H1 (cell line): ENCODE data around the gene DCBLD2. TPM values are rescaled to one million over a fixed set of nuclear protein-coding genes. Genes with fewer than 3 reads are reported as not detected.

ENCODE experiments used
- CTCF ChIA-PET: fragments of 300-600 bp; sonication (Branson Sonifier 250); formaldehyde crosslinking; loops from one replicate; lab custom pipeline; 2021; ENCODE audit not compliant: partially characterized antibody; lab: Charles Lee
- POLR2A ChIA-PET: fragments of 300-600 bp; sonication (Branson Sonifier 250); formaldehyde crosslinking; loops from one replicate; lab custom pipeline; 2021; ENCODE audit warnings: inconsistent platforms; ENCODE audit not compliant: partially characterized antibody; lab: Charles Lee
- DNase-seq, 2 experiments: peaks; one replicate each; pipeline versions ENCODE4 v3.0.0 to v3.0.0-alpha.2; 2010 to 2022; ENCODE audit warnings: low spot score in 2 of 2, low read depth in 1 of 2, mixed read lengths in 1 of 2
- FAIRE-seq: peaks from 2 replicates; lab custom pipeline; 2011; peaks lifted over from hg19 to GRCh38; lab: Jason Lieb, UNC
- H2AFZ ChIP-seq: 2 replicates; pipeline ENCODE4 v1.8.1; 2012; ENCODE audit warnings: low read length, inconsistent platforms
- H2AK5ac ChIP-seq: 2 replicates; pipeline ENCODE4 v1.6.1; 2013; ENCODE audit warnings: low read depth, low read length
- H2BK120ac ChIP-seq: replicated peaks from 2 replicates; pipeline ENCODE3; 2013; ENCODE audit warnings: low read depth, low read length, inconsistent platforms
- H2BK12ac ChIP-seq: 2 replicates; pipeline ENCODE4 v1.6.1; 2013; ENCODE audit warnings: low read depth, low read length
- H2BK15ac ChIP-seq: 2 replicates; pipeline ENCODE4 v1.6.1; 2013; ENCODE audit warnings: low read length
- H2BK20ac ChIP-seq: 2 replicates; pipeline ENCODE4 v1.6.1; 2013; ENCODE audit warnings: low read length
- H2BK5ac ChIP-seq: 2 replicates; pipeline ENCODE4 v1.6.1; 2013; ENCODE audit warnings: low read depth, low read length
- H3K14ac ChIP-seq: 2 replicates; pipeline ENCODE4 v1.6.1; 2013; ENCODE audit warnings: inconsistent platforms; ENCODE audit not compliant: insufficient read length
- H3K18ac ChIP-seq: 2 replicates; pipeline ENCODE4 v1.6.1; 2013; ENCODE audit warnings: low read length; ENCODE audit errors: extremely low read depth
- H3K23ac ChIP-seq: 2 replicates; pipeline ENCODE4 v1.6.1; 2013; ENCODE audit warnings: inconsistent platforms; ENCODE audit not compliant: insufficient read length
- H3K23me2 ChIP-seq: 2 replicates; pipeline ENCODE4 v1.6.1; 2013; ENCODE audit warnings: low read depth, low read length
- H3K27ac ChIP-seq: 2 replicates; pipeline ENCODE4 v1.6.1; 2011; ENCODE audit warnings: low read depth, low read length, inconsistent platforms
- H3K27me3 ChIP-seq, 4 experiments: replicated peaks in 1 of 4; 1 replicate in 1 of 4; 2 replicates in 3 of 4; pipeline versions ENCODE4 v1.6.1 to v1.8.1; 2011 to 2013; ENCODE audit warnings: low read length in 3 of 4, mild to moderate bottlenecking in 3 of 4, inconsistent platforms in 2 of 4, mixed read lengths in 2 of 4, moderate library complexity in 1 of 4; ENCODE audit not compliant: control insufficient read depth in 3 of 4, insufficient read depth in 3 of 4; ENCODE audit errors: extremely low read depth in 1 of 4
- H3K36me3 ChIP-seq, 4 experiments: 2 replicates each; pipeline versions ENCODE4 v1.6.1 to v1.8.1; 2011 to 2013; ENCODE audit warnings: mild to moderate bottlenecking in 4 of 4, low read length in 3 of 4, moderate library complexity in 2 of 4, control low read depth in 1 of 4, inconsistent platforms in 1 of 4; ENCODE audit not compliant: insufficient read depth in 4 of 4, control insufficient read depth in 2 of 4
- H3K4ac ChIP-seq: replicated peaks from 2 replicates; pipeline ENCODE3; 2013; ENCODE audit warnings: low read length, low read depth, mixed read lengths, inconsistent platforms; ENCODE audit not compliant: insufficient read length
- H3K4me1 ChIP-seq, 4 experiments: replicated peaks in 1 of 4; 1 replicate in 1 of 4; 2 replicates in 3 of 4; pipeline versions ENCODE4 v1.6.1 to v1.8.1; 2011 to 2013; ENCODE audit warnings: low read length in 3 of 4, inconsistent platforms in 2 of 4, mixed read lengths in 1 of 4; ENCODE audit not compliant: insufficient read depth in 4 of 4, control insufficient read depth in 3 of 4
- H3K4me2 ChIP-seq, 2 experiments: 2 replicates each; pipeline versions ENCODE4 v1.6.1 to v1.8.1; 2011 to 2013; ENCODE audit warnings: low read depth in 2 of 2, low read length in 2 of 2, control low read depth in 1 of 2, inconsistent platforms in 1 of 2, mild to moderate bottlenecking in 1 of 2; ENCODE audit not compliant: insufficient read depth in 1 of 2
- H3K4me3 ChIP-seq, 4 experiments: fragments of 200-600, 300-600 bp in 1 of 4; sonication (generic), shearing (Covaris generic), sonication (Bioruptor Twin) in 1 of 4; 2 replicates each; pipeline versions ENCODE4 v1.5.1 to v1.8.1; 2011 to 2016; ENCODE audit warnings: low read length in 4 of 4, low read depth in 3 of 4, control low read depth in 2 of 4, inconsistent platforms in 2 of 4, mild to moderate bottlenecking in 2 of 4, mixed read lengths in 1 of 4, moderate library complexity in 1 of 4; ENCODE audit not compliant: insufficient read depth in 2 of 4; ENCODE audit errors: extremely low read depth in 1 of 4
- H3K56ac ChIP-seq: replicated peaks from 2 replicates; pipeline ENCODE3; 2013; ENCODE audit warnings: low read depth, mild to moderate bottlenecking, mixed read lengths, low read length, inconsistent platforms; ENCODE audit not compliant: insufficient read length
- H3K79me1 ChIP-seq: 2 replicates; pipeline ENCODE4 v1.6.1; 2013; ENCODE audit warnings: low read depth, low read length, control low read depth
- H3K79me2 ChIP-seq, 2 experiments: 2 replicates each; pipeline versions ENCODE4 v1.6.1 to v1.8.1; 2012 to 2013; ENCODE audit warnings: low read length in 2 of 2, mild to moderate bottlenecking in 2 of 2, inconsistent platforms in 1 of 2; ENCODE audit not compliant: insufficient read depth in 2 of 2, control insufficient read depth in 1 of 2
- H3K9ac ChIP-seq, 4 experiments: replicated peaks in 1 of 4; 1 replicate in 1 of 4; 2 replicates in 3 of 4; pipeline versions ENCODE4 v1.6.1 to v1.8.1; 2011 to 2013; ENCODE audit warnings: low read depth in 3 of 4, low read length in 3 of 4, control low read depth in 2 of 4, mild to moderate bottlenecking in 2 of 4, moderate library complexity in 2 of 4, inconsistent platforms in 1 of 4; ENCODE audit errors: extremely low read depth in 1 of 4
- H3K9me3 ChIP-seq, 2 experiments: 2 replicates each; pipeline versions ENCODE4 v1.6.1 to v1.8.1; 2012 to 2013; ENCODE audit warnings: mild to moderate bottlenecking in 2 of 2, moderate library complexity in 2 of 2, control low read depth in 1 of 2, inconsistent platforms in 1 of 2, low read depth in 1 of 2, low read length in 1 of 2, mixed read lengths in 1 of 2; ENCODE audit not compliant: insufficient read depth in 2 of 2
- H4K20me1 ChIP-seq, 2 experiments: replicated peaks in 1 of 2; 2 replicates each; pipeline versions ENCODE3 to v1.8.1; 2011 to 2013; ENCODE audit warnings: inconsistent platforms in 2 of 2, low read length in 2 of 2, mild to moderate bottlenecking in 1 of 2; ENCODE audit not compliant: insufficient read depth in 2 of 2, control insufficient read depth in 1 of 2
- H4K5ac ChIP-seq: 2 replicates; pipeline ENCODE4 v1.6.1; 2013; ENCODE audit warnings: low read length, low read depth, mixed read lengths, inconsistent platforms; ENCODE audit not compliant: insufficient read length
- H4K8ac ChIP-seq: 2 replicates; pipeline ENCODE4 v1.8.0; 2013; ENCODE audit warnings: mild to moderate bottlenecking, moderate library complexity, low read length, inconsistent platforms; ENCODE audit not compliant: insufficient read depth; ENCODE audit errors: extremely low read depth
- H4K91ac ChIP-seq: replicated peaks from 2 replicates; pipeline ENCODE3; 2013; ENCODE audit warnings: low read length, mixed read lengths, inconsistent platforms; ENCODE audit not compliant: insufficient read length
- CREB1 ChIP-seq: IDR thresholded peaks from 2 replicates; pipeline ENCODE4 v1.6.1; 2012; ENCODE audit warnings: inconsistent platforms
- KDM4A ChIP-seq: IDR thresholded peaks from one replicate; pipeline ENCODE4 v1.7.1; 2012; ENCODE audit warnings: low read depth, mild to moderate bottlenecking, moderate library complexity, low read length, inconsistent platforms; ENCODE audit not compliant: severe bottlenecking
- NANOG ChIP-seq: IDR thresholded peaks from 2 replicates; pipeline ENCODE4 v1.6.1; 2011; ENCODE audit warnings: low read length, low read depth, mild to moderate bottlenecking, inconsistent platforms; ENCODE audit not compliant: insufficient read depth, poor library complexity, severe bottlenecking
- NRF1 ChIP-seq: IDR thresholded peaks from 2 replicates; pipeline ENCODE4 v1.6.1; 2011; ENCODE audit warnings: mild to moderate bottlenecking, low read depth, low read length, improper control_type of control experiment
- POLR2A ChIP-seq, 2 experiments: IDR thresholded peaks; 1 replicate in 1 of 2; 2 replicates in 1 of 2; pipeline ENCODE4 v1.6.1; 2011; ENCODE audit warnings: low read depth in 2 of 2, low read length in 2 of 2, mild to moderate bottlenecking in 2 of 2; ENCODE audit errors: control extremely low read depth in 1 of 2
- SIN3A ChIP-seq, 2 experiments: IDR thresholded peaks in 1 of 2; conservative IDR thresholded peaks in 1 of 2; 2 replicates each; pipeline ENCODE4 v1.6.1; 2011 to 2012; ENCODE audit warnings: low read length in 2 of 2, improper control_type of control experiment in 1 of 2, low read depth in 1 of 2, mild to moderate bottlenecking in 1 of 2
- YY1 ChIP-seq: IDR thresholded peaks from 2 replicates; pipeline ENCODE4 v1.6.1; 2011; ENCODE audit warnings: low read depth, mild to moderate bottlenecking, low read length
- ZNF274 ChIP-seq: IDR thresholded peaks from 2 replicates; pipeline ENCODE4 v1.7.0; 2012; ENCODE audit warnings: low read length, borderline replicate concordance; ENCODE audit errors: extremely low read depth
- WGBS, 2 experiments: shearing (Covaris generic) in 1 of 2; methylation state at CpG; one replicate each; pipeline versions ENCODE4 v1.1.6 to v1.1.7; 2013 to 2015; ENCODE audit warnings: low lambda C conversion rate in 2 of 2, mixed read lengths in 2 of 2, inconsistent platforms in 1 of 2, low coverage in 1 of 2, missing lambda C conversion rate in 1 of 2; ENCODE audit not compliant: insufficient replicate concordance in 2 of 2, insufficient coverage in 1 of 2, insufficient read length in 1 of 2; ENCODE audit errors: extremely low coverage in 1 of 2, missing lambda C conversion rate in 1 of 2; 5-methylcytosine and 5-hydroxymethylcytosine counted together
- polyA plus RNA-seq, 7 experiments: library from polyadenylated mRNA; depleted of rRNA in 3 of 7; stranded (reverse) in 5 of 7; unstranded in 2 of 7; fragments of >200 nt in 5 of 7; fragments of 200-250 nt in 2 of 7; gene quantifications; 1 replicate in 5 of 7; 2 replicates in 1 of 7; 4 replicates in 1 of 7; pipeline versions ENCODE4 v1.2.1 to v1.2.3, GENCODE V29; 2011 to 2013; ENCODE audit warnings: missing spikeins in 2 of 7, mixed read lengths in 2 of 7
- total RNA-seq: library from RNA; stranded (reverse); fragmentation: NEBNext Ultra II Directional; extraction: Animal tissue kit (Norgen Biotek cat#: 25700); gene quantifications from 2 replicates; pipeline ENCODE4 v1.2.1, GENCODE V29; 2021
- TF ChIP-seq, protein P1 (sequence below): IDR thresholded peaks from 2 replicates; pipeline ENCODE4 v1.6.1; 2011; ENCODE audit warnings: low read depth, mild to moderate bottlenecking, low read length; ENCODE audit not compliant: insufficient read depth

The DCBLD2 gene
- total and polyA plus RNA-seq, 2 of the 8 experiments (the other 6 are each of a cell fraction or from before 2014, with no cell fraction given) = 19.6 to 63.8 TPM

DNA sequence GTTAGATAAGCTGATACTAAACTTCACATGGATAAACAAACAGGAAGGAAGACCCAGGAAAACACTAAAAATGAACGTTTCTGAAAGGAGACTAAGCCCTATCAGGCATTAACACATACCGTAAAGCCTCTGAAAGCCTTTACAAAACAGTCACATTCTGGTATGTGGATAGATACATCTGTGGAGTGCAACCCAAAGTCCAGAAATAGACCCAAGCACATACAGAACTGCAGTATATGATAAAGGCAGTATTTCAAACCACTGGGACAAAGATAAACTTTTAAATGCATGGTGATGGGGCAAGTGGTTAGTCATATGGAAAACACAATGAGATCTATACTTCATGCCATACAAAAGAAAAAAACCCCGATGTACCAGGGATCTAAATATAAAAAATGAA is 26.0 kb downstream of the DCBLD2 start:
- WGBS, 2 experiments = 69% methylated on average over 3 of the region's 3 CpGs; no CpG with 5 or more reads in 1 of the 2 experiments
- no peak for TF ChIP-seq POLR2A (IDR thresholded peaks at IDR 0.05; ENCODE audit: control extremely low read depth in 1 of 2, low read depth in 2 of 2, low read length in 2 of 2)
- no peak for TF ChIP-seq YY1
- no peak for TF ChIP-seq KDM4A
- no peak for TF ChIP-seq NRF1
- TF ChIP-seq, protein P1, sequence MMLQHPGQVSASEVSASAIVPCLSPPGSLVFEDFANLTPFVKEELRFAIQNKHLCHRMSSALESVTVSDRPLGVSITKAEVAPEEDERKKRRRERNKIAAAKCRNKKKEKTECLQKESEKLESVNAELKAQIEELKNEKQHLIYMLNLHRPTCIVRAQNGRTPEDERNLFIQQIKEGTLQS = no peak
- TF ChIP-seq SIN3A (conservative IDR thresholded peaks at IDR 0.05 in 1 of 2, IDR thresholded peaks at IDR 0.05 in 1 of 2; ENCODE audit: low read depth in 1 of 2, low read length in 2 of 2) = no peak
- TF ChIP-seq CREB1 = no peak
- no peak for TF ChIP-seq ZNF274
- TF ChIP-seq NANOG = no peak
- TF ChIP-seq, all 59 proteins: peak for 0
- no peak overlapping the region for H2BK5ac ChIP-seq
- H4K91ac ChIP-seq = no peak overlapping the region
- DNase-seq (no peak), FAIRE-seq (no peak)
- no peak overlapping the region for H2BK120ac ChIP-seq
- H3K9ac ChIP-seq = no peak overlapping the region
- H2AK5ac ChIP-seq = no peak overlapping the region
- no peak overlapping the region for H3K23ac ChIP-seq
- no peak overlapping the region for H3K4me3 ChIP-seq
- peaks cover 0 to 15% (median 3%) of the 10 kb centered on the region in 4 experiments; a peak in 3 of 8 replicates for H3K36me3 ChIP-seq
- no peak overlapping the region for H2AFZ ChIP-seq
- H3K14ac ChIP-seq = no peak overlapping the region
- peaks cover 0 to 39% of the 10 kb centered on the region in 2 experiments; a peak in 2 of 4 replicates for H3K79me2 ChIP-seq
- no peak overlapping the region for H4K5ac ChIP-seq
- no peak overlapping the region for H3K4ac ChIP-seq
- no peak overlapping the region for H3K4me2 ChIP-seq
- H3K18ac ChIP-seq = no peak overlapping the region
- no peaks in the 10 kb centered on the region for H3K23me2 ChIP-seq
- no peaks in the 10 kb centered on the region for H3K9me3 ChIP-seq
- peaks cover 3% of the 10 kb centered on the region; the same call in 1 of the 2 replicates for H3K79me1 ChIP-seq
- no peaks in the 10 kb centered on the region for H3K4me1 ChIP-seq
- no peaks in the 10 kb centered on the region for H3K27me3 ChIP-seq
- peaks cover 2% of the 10 kb centered on the region in 2 experiments for H4K20me1 ChIP-seq
- H2BK12ac ChIP-seq = no peak overlapping the region
- ChIA-PET POLR2A (no interaction called here), CTCF (interaction anchor here (1.1 kb wide), 1 partner anchor 201 kb away, joined by 3 read pairs; no protein-coding TSS in a partner anchor)
- no peak overlapping the region for H2BK20ac ChIP-seq
- H3K27ac ChIP-seq = no peak overlapping the region
- no peak overlapping the region for H2BK15ac ChIP-seq
- H3K56ac ChIP-seq = no peak overlapping the region
- no peak overlapping the region for H4K8ac ChIP-seq
